OCI-LY7 (cell line): ENCODE measurements around the gene IFNL4. TPM values are rescaled to one million over a fixed set of nuclear protein-coding genes. Genes with fewer than 3 reads are reported as not detected.
"Not testable (repeated sequence)": the region's sequence is repeated elsewhere in the genome, so short reads cannot be mapped to it uniquely, and the experiment has no call there.

ENCODE experiments used
- BruUV-seq: library from RNA; stranded (reverse); fragments of 400-500 nt; replicated peaks from 2 replicates; lab custom pipeline; 2021; lab: Mats Ljungman, UMichigan
- CTCF ChIA-PET: fragments of 300-600 bp; sonication (Branson Sonifier 250); formaldehyde crosslinking; loops from one replicate; lab custom pipeline; 2022; ENCODE audit warnings: antibody characterized with exemption; ENCODE audit not compliant: unreplicated experiment; lab: Charles Lee
- POLR2A ChIA-PET: fragments of 300-600 bp; sonication (Branson Sonifier 250); formaldehyde crosslinking; loops from one replicate; lab custom pipeline; 2022; ENCODE audit warnings: antibody characterized with exemption; lab: Charles Lee
- DNase-seq: peaks from one replicate; pipeline ENCODE4 v3.0.0-alpha.2; 2015; ENCODE audit warnings: low spot score
- H2AFZ ChIP-seq: fragments of 200-600 bp; sonication (generic), shearing (Covaris generic); 2 replicates; pipeline ENCODE4 v1.6.1; 2014; ENCODE audit warnings: mild to moderate bottlenecking, antibody characterized with exemption, low read length, moderate library complexity
- H3K27ac ChIP-seq: fragments of 200-600 bp; sonication (generic); 2 replicates; pipeline ENCODE4 v1.5.1; 2014; ENCODE audit warnings: mixed run types, low read depth, mild to moderate bottlenecking, moderate library complexity, low read length, inconsistent platforms; ENCODE audit not compliant: poor library complexity, severe bottlenecking
- H3K36me3 ChIP-seq: fragments of 200-600 bp; sonication (generic); 2 replicates; pipeline ENCODE4 v1.6.1; 2014; ENCODE audit warnings: mild to moderate bottlenecking, antibody characterized with exemption, low read length, moderate library complexity, mixed read lengths; ENCODE audit not compliant: insufficient read depth
- H3K4me1 ChIP-seq: fragments of 200-600 bp; sonication (generic); 2 replicates; pipeline ENCODE4 v1.5.1; 2014; ENCODE audit warnings: mild to moderate bottlenecking, low read length; ENCODE audit not compliant: insufficient read depth, poor library complexity, severe bottlenecking
- H3K4me2 ChIP-seq: fragments of 200-600 bp; sonication (generic); 2 replicates; pipeline ENCODE4 v1.6.1; 2014; ENCODE audit warnings: mild to moderate bottlenecking, low read length
- H3K4me3 ChIP-seq: fragments of 200-600 bp; sonication (generic); 2 replicates; pipeline ENCODE4 v1.5.1; 2014; ENCODE audit warnings: mild to moderate bottlenecking, low read depth, low read length; ENCODE audit not compliant: poor library complexity, severe bottlenecking
- H3K79me2 ChIP-seq: fragments of 200-600 bp; sonication (generic); 2 replicates; pipeline ENCODE4 v1.6.1; 2016; ENCODE audit warnings: low read depth, mild to moderate bottlenecking, low read length, moderate library complexity, mixed read lengths; ENCODE audit not compliant: insufficient read depth
- H3K9me2 ChIP-seq: fragments of 200-600 bp; sonication (generic); 2 replicates; pipeline ENCODE4 v1.6.1; 2016; ENCODE audit warnings: mild to moderate bottlenecking, low read length, mixed read lengths; ENCODE audit not compliant: insufficient read depth
- H3K9me3 ChIP-seq: fragments of 200-600 bp; sonication (generic); 2 replicates; pipeline ENCODE4 v1.6.1; 2014; ENCODE audit warnings: mild to moderate bottlenecking, mixed run types, low read length, mixed read lengths
- H4K20me1 ChIP-seq: fragments of 200-600 bp; sonication (generic); 2 replicates; pipeline ENCODE4 v1.6.1; 2014; ENCODE audit warnings: mild to moderate bottlenecking, antibody characterized with exemption, low read length, moderate library complexity, mixed read lengths; ENCODE audit not compliant: insufficient read depth
- EZH2phosphoT487 ChIP-seq: fragments of 200-600 bp; sonication (generic); IDR thresholded peaks from 2 replicates; pipeline ENCODE4 v1.6.1; 2018; ENCODE audit warnings: low read depth, borderline replicate concordance, mild to moderate bottlenecking, mixed run types, antibody characterized with exemption, low read length, moderate library complexity, mixed read lengths
- intact Hi-C: fragments of 100-400 bp; cut with micrococcal nuclease; formaldehyde crosslinking; loops from one replicate; pipeline ENCODE4 v1.10.0; 2022; ENCODE audit not compliant: unreplicated experiment
- total RNA-seq, 2 experiments: library from RNA; depleted of rRNA in 1 of 2; stranded (reverse); fragments of >200 nt in 1 of 2; shearing (Covaris generic) in 1 of 2; gene quantifications; 2 replicates each; pipeline ENCODE4 v1.2.3, GENCODE V29; 2014 to 2022
- TF ChIP-seq, protein P1 (sequence below): fragments of 200-600 bp; sonication (generic); conservative IDR thresholded peaks from 2 replicates; pipeline ENCODE4 v1.5.1; 2014; ENCODE audit warnings: mild to moderate bottlenecking, antibody characterized with exemption, low read length, moderate library complexity, mixed read lengths

The IFNL4 gene
- total RNA-seq, 2 experiments from 2014 or later, result not detected

DNA sequence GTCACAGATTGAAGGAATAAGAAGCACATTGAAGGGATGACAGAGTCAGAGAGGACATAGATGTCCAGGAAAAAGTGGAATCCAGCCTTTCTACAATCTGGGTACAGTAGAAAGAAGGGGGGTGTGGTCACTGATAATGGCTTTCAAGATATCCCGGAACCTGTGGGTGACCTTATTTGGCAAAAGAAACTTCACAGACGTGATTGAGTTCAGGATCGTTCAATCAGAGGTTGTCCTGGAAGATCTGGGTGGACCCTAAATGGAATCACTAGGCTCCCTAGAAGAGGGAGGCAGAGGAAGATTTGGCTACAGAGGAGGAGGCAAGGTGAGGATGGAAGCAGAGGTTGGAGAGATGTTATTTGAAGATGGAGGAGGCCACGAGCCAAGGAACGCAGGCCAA, 31.6 kb downstream of the IFNL4 start:
- BruUV-seq, result no TSS peak
- Histone ChIP-seq H3K36me3 (no peaks in the 10 kb centered on the region), H2AFZ (no peak overlapping the region), H3K79me2 (no peaks in the 10 kb centered on the region), H4K20me1 (no peaks in the 10 kb centered on the region), H3K4me3 (no peak overlapping the region), H3K9me3 (no peaks in the 10 kb centered on the region), H3K27ac (no peak overlapping the region), H3K9me2 (no peaks in the 10 kb centered on the region), H3K4me1 (no peaks in the 10 kb centered on the region), H3K4me2 (no peak overlapping the region)
- no peak for TF ChIP-seq EZH2phosphoT487
- TF ChIP-seq, protein P1, sequence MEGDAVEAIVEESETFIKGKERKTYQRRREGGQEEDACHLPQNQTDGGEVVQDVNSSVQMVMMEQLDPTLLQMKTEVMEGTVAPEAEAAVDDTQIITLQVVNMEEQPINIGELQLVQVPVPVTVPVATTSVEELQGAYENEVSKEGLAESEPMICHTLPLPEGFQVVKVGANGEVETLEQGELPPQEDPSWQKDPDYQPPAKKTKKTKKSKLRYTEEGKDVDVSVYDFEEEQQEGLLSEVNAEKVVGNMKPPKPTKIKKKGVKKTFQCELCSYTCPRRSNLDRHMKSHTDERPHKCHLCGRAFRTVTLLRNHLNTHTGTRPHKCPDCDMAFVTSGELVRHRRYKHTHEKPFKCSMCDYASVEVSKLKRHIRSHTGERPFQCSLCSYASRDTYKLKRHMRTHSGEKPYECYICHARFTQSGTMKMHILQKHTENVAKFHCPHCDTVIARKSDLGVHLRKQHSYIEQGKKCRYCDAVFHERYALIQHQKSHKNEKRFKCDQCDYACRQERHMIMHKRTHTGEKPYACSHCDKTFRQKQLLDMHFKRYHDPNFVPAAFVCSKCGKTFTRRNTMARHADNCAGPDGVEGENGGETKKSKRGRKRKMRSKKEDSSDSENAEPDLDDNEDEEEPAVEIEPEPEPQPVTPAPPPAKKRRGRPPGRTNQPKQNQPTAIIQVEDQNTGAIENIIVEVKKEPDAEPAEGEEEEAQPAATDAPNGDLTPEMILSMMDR, result no peak
- no peak for DNase-seq
- CTCF ChIA-PET, result no interaction called here
- POLR2A ChIA-PET, result interaction anchor here (0.6 kb wide), 1 partner anchor 277 kb away, joined by 3 read pairs; no protein-coding TSS in a partner anchor
- intact Hi-C loops, result no loop called here

DNA sequence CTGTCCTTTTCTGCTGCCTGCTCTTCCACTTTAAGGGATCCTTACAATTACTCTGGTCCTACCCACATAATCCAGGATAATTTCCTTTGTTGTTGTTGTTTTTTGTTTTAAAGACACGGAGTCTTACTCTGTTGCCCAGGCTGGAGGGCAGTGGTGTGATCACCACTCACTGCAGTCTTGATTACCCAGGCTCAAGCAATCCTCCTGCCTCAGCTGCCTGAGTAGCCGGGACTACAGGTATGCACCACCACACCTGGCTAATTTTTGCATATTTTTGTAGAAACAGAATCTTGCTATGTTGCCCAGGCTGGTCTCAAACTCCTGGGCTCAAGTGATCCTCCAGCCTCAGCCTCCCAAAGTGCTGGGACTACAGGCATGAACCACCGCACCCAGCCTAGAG, 33.3 kb downstream of the IFNL4 start:
- BruUV-seq, H3K4me1 ChIP-seq, H3K79me2 ChIP-seq, H4K20me1 ChIP-seq, H3K27ac ChIP-seq, H3K9me2 ChIP-seq, H3K4me2 ChIP-seq, intact Hi-C loops, POLR2A ChIA-PET, DNase-seq, H3K36me3 ChIP-seq, H3K4me3 ChIP-seq, H3K9me3 ChIP-seq, H2AFZ ChIP-seq, CTCF ChIA-PET: not testable (repeated sequence)

DNA sequence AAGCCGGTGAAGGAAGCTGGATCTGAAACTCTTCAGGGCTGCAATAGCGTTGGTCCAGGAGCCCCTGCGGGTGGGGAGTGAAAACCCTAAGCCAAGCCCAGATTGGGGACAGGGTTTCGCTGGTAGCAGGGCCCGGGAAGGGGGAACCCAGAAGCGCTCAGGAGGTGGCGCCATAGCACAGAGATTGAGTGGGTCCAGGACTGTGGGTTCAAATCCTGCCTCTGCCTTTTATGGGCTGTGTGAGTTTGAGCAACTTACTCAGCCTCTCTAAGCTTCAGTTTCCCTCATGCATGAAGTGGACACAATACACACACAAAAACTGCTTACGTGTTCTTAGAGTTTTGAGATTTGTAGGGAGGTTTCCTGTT, 36.3 kb downstream of the IFNL4 start:
- H3K9me3 ChIP-seq, result no peaks in the 10 kb centered on the region
- H4K20me1 ChIP-seq, result no peaks in the 10 kb centered on the region
- ChIA-PET POLR2A (interaction anchor here (0.7 to 1.0 kb wide), 2 partner anchors 111 to 178 kb away, joined by 4 to 5 read pairs; partner anchors contain the start of gene PAF1), CTCF (no interaction called here)
- no peak overlapping the region for H2AFZ ChIP-seq
- no peaks in the 10 kb centered on the region for H3K4me1 ChIP-seq
- no peak overlapping the region for H3K4me3 ChIP-seq
- intact Hi-C loops, result loop anchor here (1.0 kb wide), 2 partner anchors 116 to 199 kb away; no protein-coding TSS in a partner anchor
- DNase-seq, result peak; percentile 62
- BruUV-seq, result no TSS peak
- H3K4me2 ChIP-seq, result no peak overlapping the region
- TF ChIP-seq, protein P1, result peak; percentile 78
- TF ChIP-seq EZH2phosphoT487, result no peak
- no peaks in the 10 kb centered on the region for H3K79me2 ChIP-seq
- no peaks in the 10 kb centered on the region for H3K9me2 ChIP-seq
- H3K36me3 ChIP-seq, result no peaks in the 10 kb centered on the region
- H3K27ac ChIP-seq, result no peak overlapping the region
